GM20431 (cell line): Measurements from ENCODE around the gene MMP24.
"Not testable (repeated sequence)": the region's sequence is repeated elsewhere in the genome, so short reads cannot be mapped to it uniquely, and the experiment has no call there.

Experiments used
- in situ Hi-C: fragments of 300-500 bp; cut with MseI, MboI; formaldehyde crosslinking; loops from one replicate; pipeline ENCODE4 v1.15.0; 2020; ENCODE audit warnings: low sequenced_read_pairs; ENCODE audit not compliant: unreplicated experiment

MMP24 gene

DNA sequence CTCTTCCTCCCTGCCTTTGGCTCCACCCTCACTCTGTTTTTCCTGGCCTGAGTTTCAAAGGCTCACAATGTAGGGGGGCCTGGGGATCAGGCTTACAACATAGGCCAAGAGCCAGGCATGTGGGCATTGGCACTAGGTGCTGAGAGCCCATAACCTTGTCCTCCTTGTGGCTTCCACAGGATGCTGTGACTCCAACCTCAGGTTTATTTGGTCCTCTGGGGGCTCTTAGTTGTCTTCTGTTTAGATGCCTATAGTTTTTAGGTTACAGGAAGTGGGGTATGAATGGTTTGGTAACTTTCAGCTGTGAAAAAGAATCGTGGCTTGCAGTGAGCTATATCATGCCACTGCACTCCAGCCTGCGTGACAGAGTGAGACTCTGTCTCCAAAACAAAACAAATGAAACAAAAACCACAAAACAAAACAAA, 25.6 kb downstream of the MMP24 start:
- in situ Hi-C loops = no loop called here

GRCh38 chr20:35252598-35252997, 26.1 kb downstream of the MMP24 start:
- in situ Hi-C loops = not testable (repeated sequence)

- in situ Hi-C loops = no loop called here
These were observed 26.5 kb downstream of the MMP24 start for GRCh38 chr20:35253010-35253409.

- in situ Hi-C loops = no loop called here
These were observed 28.0 kb downstream of the MMP24 start for GRCh38 chr20:35254448-35254999.

DNA sequence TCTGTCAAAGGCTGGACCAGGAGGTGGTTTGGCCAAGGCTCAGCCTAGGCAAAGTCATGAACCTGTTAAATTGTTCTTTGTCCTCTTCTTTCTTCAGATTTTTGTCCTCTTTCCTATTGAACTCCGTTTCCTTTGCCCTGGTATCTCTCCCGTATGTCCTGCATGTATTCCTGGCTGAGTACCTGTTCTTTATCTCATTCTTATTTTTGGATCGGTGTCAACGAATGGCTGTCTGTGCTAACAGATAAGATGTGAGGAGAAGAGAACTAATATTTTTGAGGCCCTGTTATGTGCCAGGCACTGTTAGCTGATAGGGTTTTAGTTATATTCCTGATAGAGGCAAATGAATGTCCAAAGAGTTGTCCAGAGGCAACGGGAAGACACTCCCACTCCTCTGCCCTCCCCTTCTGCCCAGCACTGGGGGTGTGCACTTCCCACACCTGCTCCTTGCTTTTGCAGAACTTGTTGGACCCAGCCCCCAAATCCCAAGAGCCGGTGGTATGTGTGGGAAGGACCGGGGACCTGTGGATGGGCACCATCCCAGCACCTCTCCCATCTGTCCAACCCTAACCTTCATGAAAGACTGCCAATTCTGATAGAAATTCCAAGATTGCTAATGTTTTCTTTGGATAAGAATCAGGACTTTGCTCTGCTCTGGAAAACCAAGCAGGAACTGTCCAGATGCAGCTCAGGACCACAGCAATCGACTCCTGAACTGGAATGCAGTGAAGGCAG, 30.9 kb downstream of the MMP24 start:
- in situ Hi-C loops = no loop called here

GRCh38 chr20:35260426-35260825, 33.9 kb downstream of the MMP24 start:
- in situ Hi-C loops = no loop called here

DNA sequence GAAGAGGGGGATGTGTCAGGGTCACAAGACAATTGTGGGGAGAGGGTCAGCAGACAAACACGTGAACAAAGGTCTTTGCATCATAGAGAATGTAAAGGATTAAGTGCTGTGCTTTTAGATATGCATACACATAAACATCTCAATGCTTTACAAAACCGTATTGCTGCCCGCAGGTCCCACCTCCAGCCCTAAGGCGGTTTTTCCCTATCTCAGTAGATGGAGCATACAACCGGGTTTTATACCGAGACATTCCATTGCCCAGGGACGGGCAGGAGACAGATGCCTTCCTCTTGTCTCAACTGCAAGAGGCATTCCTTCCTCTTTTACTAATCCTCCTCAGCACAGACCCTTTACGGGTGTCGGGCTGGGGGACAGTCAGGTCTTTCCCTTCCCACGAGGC, 35.8 kb downstream of the MMP24 start:
- in situ Hi-C loops = not testable (repeated sequence)

DNA sequence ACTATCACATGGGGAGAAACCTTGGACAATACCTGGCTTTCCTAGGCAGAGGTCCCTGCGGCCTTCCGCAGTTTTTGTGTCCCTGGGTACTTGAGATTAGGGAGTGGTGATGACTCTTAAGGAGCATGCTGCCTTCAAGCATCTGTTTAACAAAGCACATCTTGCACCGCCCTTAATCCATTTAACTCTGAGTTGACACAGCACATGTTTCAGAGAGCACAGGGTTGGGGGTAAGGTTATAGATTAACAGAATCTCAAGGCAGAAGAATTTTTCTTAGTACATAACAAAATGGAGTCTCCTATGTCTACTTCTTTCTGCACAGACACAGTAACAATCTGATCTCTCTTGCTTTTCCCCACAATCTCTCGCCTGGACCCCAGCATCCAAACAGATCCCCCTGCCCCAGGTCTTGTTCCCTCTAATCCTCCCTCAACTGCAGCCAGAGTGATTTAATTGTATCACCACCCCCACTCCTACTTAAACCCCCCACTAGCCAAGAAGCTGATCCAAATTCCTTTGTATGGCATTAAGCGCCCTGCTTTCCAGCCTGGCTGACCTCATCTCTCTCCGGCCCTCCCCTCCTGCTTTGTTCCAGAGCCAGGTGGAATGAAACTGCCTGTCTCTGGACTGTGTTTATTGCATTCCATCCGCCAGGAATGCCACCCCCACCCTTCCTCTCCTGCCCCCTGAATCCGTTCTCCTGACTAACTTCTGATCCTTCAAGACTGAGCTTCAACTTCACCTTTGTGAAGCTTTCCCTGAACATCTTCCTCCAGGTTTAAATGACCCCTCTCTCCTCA, 36.4 kb downstream of the MMP24 start:
- in situ Hi-C loops = not testable (repeated sequence)

GRCh38 chr20:35263532-35264341, 37.2 kb downstream of the MMP24 start:
- in situ Hi-C loops = no loop called here

GRCh38 chr20:35264755-35265154, 38.3 kb downstream of the MMP24 start:
- in situ Hi-C loops = no loop called here

- in situ Hi-C loops = no loop called here
These were observed 40.6 kb downstream of the MMP24 start for GRCh38 chr20:35267092-35267491.

- in situ Hi-C loops = no loop called here
These were observed 42.7 kb downstream of the MMP24 start for GRCh38 chr20:35269055-35269781.

DNA sequence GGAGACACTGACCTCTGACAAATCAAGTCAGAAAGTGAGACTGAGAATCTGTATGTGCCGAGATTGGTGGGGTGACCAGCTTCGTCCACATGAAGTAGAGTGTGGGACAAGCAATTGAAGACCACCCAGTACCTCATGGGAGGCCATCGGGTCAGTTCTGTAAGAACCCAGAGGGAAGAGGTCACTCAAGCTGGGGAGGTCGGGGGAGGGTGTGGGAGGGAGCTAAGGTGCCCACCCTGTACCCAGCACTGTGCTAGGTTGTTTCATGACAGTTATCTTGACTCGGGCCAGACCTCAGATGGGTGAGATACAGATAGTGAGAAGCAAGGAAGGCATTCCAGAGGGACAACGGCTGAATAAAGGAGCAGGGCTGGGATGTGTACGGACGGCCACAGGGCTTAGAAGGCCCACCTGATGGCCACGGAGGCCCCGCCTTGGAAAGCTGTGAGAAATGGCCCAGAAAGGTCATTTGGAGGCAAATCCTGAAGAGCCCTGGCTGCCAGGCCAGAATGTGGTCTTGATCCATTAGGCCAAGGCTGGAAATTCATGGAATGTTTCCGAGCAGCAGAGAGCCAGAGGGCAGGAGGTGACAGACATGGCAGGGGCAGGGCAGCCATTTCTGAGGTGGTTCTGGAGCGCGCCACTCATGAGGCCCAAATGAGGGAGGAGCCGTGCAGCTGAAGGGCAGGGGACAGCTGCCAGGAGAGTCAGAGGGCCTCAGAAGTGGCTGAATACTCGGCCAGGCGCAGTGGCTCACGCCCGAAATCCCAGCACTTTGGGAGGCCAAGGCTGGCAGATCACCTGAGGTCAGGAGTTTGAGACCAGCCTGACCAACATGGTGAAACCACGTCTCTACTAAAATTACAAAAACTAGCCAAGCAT, 43.8 kb downstream of the MMP24 start:
- in situ Hi-C loops = no loop called here

GRCh38 chr20:35271073-35271882, 44.8 kb downstream of the MMP24 start:
- in situ Hi-C loops = no loop called here

GRCh38 chr20:35271904-35272303, 45.4 kb downstream of the MMP24 start:
- in situ Hi-C loops = no loop called here

GRCh38 chr20:35273449-35274171, 47.1 kb downstream of the MMP24 start:
- in situ Hi-C loops = no loop called here
